ENCODE results near the gene PROKR2.

DNA sequence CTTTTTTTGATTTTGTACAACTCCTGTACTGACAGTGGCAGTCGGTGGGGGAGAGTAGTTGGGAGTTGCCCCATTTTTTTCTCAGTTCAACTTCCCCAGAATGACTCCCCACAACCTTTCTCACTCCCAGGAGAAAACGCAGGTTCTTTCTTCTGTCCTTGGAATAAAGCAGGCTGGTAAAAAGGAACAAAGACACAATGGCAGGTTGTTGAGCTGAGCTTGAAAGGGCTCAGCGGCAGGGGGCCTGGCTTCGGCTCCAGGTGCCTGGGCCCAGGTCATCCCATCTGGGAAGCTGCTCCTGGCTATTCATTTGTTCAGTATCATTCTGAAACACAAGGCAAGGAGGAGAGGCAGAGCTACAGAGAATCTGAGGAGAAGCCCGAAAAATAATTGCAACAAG is 46.2 kb downstream of the PROKR2 start:
- TF ChIP-seq BACH2 (CRISPR knock-in tag; IDR thresholded peaks at IDR 0.05; ENCODE audit: borderline replicate concordance) (no peak), TCF4 (CRISPR knock-in tag; IDR thresholded peaks at IDR 0.05; ENCODE audit: borderline replicate concordance) (no peak)

Measured in SK-N-SH treated with all-trans-retinoic acid at 6 μM for 48 hours (cell line).